ENCODE data around the gene GRID2.

GRCh38 chr4:92566269-92566668 is 262.5 kb downstream of the GRID2 start:
- TF ChIP-seq, protein P1, sequence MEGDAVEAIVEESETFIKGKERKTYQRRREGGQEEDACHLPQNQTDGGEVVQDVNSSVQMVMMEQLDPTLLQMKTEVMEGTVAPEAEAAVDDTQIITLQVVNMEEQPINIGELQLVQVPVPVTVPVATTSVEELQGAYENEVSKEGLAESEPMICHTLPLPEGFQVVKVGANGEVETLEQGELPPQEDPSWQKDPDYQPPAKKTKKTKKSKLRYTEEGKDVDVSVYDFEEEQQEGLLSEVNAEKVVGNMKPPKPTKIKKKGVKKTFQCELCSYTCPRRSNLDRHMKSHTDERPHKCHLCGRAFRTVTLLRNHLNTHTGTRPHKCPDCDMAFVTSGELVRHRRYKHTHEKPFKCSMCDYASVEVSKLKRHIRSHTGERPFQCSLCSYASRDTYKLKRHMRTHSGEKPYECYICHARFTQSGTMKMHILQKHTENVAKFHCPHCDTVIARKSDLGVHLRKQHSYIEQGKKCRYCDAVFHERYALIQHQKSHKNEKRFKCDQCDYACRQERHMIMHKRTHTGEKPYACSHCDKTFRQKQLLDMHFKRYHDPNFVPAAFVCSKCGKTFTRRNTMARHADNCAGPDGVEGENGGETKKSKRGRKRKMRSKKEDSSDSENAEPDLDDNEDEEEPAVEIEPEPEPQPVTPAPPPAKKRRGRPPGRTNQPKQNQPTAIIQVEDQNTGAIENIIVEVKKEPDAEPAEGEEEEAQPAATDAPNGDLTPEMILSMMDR (IDR thresholded peaks at IDR 0.05): no peak
- no peak for TF ChIP-seq ZFX (IDR thresholded peaks at IDR 0.05; ENCODE audit: borderline replicate concordance)
